HG03558 (cell line): Measurements from ENCODE around the gene CHN1.

Source experiments
- ATAC-seq: cut with Tn5 transposase; IDR thresholded peaks from one replicate; pipeline ENCODE4 v1.9.1; 2021; ENCODE audit warnings: moderate number of reproducible peaks; ENCODE audit not compliant: unreplicated experiment; ENCODE audit errors: extremely low read depth

The CHN1 gene

DNA sequence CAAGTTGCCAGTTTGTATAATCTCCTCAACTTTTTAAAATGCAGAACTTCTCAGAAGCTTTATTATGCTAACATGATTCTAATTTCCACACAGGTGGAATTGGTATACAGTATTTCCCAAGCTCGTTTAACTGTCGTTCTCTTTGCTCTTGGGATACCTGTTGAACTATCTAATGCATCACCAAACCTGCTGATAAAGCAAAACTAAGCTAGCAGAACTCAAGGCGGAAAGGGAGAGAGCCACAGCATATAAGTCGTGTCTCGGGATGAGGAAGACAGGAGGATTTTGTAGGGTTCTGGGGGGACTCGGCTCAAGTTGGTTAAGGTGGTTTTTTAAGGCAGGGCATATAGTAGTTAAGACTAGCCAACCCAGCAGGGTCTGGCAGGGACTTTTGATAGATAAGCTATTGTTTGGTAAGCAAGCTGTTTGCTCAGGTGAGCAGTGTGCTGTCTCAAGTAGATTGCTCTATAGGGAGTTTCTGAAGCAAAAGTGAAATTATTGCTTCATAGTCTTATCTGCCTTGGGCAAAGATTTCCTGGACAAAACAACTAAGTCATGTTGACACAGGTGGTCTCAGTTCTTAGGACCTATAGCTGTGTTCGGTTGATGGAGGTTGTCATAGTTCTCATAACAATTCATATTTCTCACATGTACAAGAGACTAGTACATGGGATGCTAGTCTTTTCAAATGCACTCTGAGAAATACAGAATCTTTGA is 212.7 kb downstream of the CHN1 start:
- no peak for ATAC-seq

DNA sequence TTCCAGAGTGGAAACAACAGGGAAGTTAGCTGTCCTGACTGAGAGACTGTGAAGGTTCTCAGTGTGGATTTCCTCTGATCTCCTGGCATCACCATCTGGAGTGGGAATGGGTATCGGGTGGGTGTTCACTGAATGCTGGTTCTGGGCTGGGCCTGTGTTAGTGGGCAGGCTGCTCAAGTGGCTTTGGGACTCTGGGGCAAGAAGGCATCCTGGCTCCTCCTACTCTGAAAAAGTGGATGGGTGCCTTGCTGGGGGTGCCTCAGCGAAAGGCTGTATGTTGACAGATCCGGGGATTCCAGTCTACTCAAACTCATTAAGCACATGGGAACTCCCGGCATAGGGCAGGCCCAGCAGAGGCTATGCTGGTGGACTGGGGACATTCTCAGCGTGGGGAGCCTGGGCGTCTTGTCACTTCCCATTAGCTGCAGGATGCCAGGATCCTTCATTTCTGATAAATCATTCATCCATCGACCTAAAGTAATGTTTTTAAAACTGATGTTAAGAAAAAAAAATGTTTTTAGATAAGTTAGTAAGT is 213.4 kb downstream of the CHN1 start:
- ATAC-seq = no peak

DNA sequence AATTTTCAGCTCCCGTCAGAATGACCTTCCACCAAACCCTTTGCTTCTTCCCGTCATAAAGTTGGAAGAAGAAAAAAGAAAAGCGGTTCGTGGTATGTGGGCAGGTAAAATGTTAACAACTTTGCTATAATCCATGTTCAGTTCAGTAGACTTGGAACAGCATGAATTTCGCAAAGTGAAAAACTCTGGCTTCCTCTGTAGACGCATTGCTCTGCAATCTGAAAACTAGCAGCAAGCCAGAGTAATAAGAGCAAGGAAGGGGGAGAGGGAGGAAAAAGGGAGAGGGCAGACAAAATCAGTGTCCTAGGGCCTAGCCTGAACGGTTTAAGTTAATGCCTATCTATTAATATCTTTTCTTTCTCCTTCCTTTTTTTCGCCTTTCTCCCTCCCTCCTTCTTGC is 214.2 kb downstream of the CHN1 start:
- ATAC-seq = no peak

DNA sequence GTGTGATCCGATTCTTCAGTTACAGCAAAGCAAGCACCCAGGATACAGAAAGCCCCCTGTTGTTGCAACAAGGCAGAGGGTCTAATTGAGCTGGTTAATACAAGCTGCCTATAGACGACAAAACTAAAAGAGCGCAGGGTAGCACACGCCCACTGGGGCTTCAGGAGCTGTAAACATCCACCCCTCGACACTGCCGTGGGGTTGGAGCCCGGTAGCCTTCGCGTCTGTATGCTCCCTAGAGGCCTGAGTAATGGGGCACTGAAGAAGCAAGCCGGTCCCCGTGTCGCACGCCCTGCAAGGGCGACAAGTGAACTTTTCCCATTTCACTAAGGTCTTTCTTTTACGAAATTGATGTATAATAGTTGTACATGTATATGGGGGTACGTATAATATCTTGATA is 216.2 kb downstream of the CHN1 start:
- no peak for ATAC-seq

DNA sequence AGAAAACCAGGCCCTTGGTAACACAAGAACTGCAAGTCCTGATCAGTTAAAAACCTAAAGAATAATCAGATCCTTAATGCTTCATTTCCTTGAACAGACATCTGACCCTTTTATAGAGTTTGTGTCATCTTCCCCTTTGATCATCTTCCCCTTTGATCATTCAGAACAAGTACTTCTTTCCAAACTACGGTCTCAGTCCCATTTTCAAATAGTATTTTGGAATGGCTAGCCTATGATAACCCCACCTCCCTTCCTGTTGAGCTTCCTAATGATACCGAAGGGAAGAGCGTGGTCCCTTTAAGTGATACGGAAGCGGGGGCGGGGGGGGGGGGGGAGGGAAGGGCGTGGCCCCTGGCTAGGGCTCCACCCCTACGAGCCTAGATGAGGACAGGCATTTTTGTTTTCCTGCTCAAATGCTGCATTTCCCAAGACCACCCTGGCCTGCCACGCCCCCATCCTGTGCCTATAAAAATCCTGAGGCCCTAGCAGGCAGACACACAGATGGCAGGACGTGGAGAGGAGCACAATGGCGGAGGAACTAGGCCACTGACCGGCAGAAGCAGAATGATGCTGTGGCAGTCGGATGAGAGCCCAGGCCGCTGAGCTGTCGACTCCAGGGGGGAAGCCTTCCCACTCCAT is 216.8 kb downstream of the CHN1 start:
- no peak for ATAC-seq

DNA sequence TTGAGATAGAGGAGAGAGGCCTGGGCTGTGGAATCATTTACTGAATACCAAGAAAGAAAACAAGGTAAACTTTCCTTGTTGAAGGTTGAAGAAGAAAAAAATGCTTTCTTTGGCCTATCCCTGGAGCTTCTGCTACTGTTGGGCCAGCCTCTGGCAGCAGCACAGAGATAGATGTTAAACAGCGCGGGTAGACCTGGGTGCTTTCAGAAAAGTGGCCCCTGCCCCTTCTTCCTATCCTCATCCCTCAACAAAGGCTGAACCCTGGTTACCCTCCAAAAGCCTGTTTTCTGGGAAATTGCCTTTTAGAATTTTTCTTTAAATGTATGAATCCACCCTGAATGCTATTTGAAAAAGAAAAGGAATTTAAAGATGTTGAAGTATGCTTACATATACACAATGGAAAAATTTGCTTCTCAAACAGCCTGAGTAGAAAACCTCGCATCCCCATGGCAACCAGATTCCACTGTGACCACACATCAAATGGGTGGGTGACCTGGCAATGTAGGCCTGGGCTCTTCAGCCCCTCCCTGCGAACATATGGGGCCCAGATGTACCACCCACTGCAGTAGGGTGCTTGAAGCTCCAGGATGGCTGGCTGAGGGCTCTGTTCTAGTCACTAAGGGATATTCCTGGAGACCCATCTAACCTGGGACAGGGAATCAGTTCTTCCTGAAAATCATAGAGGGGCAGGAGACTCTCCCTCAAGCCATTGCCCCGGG is 217.5 kb downstream of the CHN1 start:
- no peak for ATAC-seq

DNA sequence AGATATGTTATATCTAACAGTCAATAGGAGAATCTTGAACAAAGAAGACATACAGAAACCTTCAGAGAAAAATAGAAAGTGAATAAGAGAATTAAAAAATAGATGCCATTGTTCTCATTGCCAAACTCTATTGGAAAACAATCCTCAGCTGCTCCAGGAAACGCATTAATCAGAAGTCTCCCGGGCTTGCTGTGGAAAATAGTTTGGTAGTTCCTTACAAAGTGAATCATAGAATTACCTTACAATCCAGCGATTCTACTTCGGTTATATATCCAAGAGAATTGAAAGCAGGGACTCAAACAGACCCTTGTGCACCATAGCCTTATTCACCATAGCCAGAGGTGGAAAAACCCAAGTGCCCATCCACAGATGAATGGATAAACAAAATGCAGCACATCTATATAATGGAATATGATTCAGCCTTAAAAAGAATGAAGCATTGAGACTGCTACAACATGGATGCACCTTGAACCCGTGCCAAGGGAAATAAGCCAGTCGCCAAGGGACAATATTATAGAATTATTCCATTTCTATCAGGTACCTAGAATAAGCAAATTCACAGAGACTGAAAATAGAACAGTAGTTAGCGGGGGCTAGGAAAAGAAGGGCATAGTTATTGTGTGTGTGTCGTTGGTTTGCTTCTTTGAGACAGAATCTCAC is 219.0 kb downstream of the CHN1 start:
- ATAC-seq = no peak

DNA sequence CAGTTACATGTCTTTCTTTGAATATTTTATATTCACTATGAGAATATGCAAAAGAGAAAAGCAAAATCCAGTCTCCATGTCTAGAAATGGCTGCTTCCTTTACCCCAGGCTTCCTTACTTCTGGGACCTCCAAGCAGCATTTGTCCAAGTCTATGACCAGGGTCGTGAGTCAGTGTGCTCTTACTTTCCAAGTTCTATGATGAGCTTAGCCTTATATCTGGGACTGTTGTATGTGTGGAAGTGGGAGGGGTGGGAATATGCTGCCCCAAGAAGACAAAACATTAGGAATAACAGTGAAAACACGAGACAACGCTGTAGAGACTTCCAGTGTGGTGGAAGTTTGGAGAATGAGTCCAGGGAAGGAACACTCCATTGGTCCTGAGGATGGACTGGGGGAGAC is 219.7 kb downstream of the CHN1 start:
- no peak for ATAC-seq

DNA sequence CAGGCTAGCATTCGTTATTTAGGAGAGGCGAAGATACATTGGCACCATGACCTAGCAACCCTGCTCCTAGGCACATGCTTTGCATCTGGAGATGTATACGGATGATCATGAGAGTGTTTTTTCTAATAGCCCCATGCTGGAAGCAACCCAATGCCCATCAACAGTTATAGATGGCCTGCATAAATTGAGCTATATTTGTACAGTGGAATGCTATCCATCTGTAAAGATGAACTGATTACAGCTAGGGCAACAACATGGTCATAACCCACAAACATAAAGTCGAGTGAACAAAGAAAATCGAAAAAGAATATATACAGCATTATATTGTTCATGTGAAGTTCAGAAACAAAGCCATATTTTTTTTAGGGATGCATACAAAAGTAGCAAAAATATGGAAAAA is 220.3 kb downstream of the CHN1 start:
- ATAC-seq = no peak

DNA sequence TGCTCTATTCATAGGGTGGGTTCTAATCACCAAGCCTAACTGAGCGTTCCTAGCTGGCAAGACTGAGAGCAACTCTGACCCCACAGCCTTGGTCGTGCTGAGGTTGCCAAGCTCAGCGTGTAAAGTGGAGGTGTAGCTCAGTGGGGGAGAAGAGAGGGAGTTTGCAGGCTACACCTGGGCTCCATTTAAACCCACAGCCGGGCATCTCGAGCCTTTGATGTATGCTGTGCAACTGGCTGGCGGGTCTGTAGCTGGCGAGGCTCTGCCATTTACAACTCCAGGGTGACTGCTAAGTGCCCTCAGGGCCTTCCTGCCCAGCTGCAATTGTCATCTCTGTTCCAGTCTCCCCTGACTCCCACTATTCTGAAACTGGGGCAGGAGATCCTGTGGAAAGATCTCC is 220.9 kb downstream of the CHN1 start:
- ATAC-seq = no peak

DNA sequence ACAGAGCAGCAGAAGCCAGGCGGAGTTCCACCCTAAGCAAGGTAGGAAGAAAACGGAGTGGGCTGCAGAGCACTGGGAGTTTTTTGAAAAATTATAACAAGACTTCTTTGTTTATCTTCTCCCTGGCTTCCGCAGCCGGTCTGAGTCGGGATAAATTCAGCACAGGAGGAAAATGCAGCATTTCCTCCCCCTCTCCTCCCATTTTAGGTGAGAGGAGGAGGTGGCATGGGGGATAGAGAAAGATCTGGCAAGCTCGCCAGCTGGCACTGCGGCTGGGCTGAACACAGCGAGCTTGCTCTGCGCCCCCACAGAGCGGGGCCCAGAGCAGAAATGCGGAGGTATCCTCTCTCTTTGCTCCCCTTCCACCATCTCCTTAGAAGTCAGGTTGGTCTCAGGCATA is 223.2 kb downstream of the CHN1 start:
- ATAC-seq = no peak

DNA sequence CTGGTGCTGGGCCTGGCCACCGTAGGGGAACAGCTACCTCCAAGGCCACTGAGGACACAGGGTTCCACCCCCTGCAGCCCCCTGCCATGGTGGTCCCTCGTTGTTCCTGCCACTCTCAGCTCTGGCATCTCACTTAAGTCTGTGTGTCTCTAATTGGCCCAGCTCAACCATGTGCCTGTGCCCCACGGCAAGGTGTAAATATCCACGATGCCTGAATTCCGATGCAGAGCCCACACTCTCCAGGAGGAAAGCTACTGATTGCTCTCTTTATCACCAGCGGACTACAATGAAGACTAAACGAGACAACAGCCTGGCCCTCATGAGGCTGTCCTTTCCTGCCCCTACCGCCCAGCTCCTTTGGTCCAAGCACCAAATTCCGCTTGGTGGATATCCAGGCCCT is 223.9 kb downstream of the CHN1 start:
- ATAC-seq = no peak

DNA sequence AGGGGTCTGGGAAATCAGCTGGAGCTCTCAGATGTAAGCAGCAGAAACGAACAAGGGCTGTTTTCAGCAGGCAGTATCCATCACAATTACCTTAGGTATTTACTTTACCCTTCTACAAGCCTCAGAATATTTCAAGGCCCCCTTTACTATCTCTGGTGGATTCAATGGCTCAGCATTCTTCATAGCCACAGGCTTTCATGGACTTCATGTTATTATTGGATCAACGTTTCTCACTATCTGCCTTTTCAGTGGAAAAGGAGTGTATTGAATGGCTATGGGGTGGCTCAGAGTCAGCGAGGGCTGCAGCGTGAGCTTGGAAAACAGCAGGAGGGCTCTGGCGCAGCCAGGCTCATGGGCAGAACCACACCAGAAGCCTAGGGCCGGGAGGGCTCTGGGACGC is 224.3 kb downstream of the CHN1 start:
- ATAC-seq = no peak

DNA sequence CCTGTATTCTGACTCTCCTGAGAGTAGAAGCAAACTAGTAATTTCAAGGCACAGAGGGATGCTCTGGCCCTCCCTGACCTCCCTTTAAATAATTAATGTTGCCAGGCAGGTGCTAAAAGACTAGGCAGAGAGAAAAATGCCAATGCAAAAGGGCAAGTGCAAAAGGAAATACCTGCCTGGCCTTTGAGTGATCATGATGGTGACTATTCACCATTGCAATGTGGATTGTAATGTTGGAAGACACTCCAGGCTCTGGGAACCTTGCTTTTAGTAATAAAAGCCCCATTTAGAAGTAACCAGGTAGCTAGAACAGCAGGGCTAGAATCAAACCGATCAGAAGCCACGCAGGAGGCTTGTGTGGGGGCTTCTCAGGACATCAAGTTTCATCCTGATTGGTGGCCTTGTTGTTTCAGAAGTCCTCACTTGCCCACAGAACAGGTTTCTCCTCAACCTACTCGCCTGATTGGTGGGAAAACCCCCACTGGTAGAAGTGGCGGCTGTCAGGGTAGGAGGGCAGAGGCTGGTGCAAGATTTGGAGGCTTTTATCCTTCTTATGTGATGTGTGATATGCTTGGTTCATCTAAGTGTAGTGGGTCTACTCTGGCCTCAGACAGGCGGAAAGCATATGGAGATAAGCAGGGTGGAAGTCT is 224.9 kb downstream of the CHN1 start:
- ATAC-seq = no peak

DNA sequence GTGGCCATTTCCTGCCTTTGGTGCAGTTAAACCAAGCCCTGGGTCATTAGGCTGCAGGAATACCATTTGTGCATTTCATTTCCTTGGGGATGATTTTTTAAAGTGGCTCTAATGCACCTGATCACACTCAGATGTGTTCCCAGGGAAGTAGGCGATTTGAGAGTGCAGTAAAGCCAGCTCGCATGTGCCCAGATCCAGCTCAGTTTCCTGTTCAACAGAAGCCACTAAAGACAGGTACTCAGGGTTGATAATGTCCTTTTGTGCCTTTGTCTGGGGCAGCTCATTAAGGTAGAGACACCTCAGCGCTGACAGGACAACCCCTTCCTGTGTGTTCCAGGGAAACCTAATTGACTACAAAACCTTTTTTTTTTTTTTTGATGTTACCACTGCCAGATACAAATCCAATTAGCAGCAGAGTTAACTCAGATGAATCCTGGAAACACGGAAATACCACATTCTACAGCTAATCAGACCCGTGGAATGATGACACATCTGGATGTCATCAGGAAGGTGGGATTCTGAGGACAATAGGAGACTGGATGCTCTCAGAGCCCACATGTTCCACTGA is 225.7 kb downstream of the CHN1 start:
- no peak for ATAC-seq

DNA sequence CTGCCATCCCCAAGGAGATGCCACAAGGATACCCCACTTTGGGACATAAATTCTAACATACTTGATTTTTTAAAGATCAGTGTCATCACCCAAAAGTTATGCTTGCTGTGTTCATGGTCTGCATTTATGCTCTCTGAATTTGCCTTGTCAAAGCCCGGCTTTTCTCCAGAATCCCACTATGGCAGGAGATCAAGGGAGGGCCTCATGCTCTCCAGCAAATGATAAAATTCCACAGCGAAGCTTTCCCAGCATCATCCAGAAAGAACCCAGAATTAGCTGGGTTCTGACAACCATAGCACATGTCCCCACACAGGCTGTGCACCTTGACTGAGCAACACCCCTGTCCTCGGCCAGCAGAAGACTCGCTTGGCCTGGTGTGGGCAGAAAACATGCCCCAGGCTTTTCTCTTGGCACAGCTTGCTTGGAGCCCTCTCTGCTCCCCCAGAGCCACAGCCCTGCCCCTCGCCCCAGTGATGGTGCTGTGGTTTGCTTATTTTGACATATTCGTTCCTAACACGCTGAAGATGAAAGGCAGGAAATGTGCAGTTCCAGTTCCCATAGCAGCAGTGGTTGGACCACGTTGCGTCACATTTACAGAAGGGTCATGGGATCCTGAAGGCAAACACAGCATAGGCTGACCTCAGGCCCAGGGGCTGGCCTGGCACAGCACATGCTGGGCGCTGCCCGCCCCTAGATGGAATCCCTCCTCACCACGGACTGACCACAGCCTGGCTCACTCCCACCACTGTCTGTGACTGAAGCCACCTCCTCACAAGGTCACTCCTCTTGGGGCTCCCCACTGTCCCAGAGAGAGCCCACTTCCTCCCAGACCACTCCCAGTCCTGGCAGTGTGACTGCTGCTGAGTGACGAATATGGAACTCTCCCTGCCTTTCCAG is 226.8 kb downstream of the CHN1 start:
- peak; percentile 66 for ATAC-seq

DNA sequence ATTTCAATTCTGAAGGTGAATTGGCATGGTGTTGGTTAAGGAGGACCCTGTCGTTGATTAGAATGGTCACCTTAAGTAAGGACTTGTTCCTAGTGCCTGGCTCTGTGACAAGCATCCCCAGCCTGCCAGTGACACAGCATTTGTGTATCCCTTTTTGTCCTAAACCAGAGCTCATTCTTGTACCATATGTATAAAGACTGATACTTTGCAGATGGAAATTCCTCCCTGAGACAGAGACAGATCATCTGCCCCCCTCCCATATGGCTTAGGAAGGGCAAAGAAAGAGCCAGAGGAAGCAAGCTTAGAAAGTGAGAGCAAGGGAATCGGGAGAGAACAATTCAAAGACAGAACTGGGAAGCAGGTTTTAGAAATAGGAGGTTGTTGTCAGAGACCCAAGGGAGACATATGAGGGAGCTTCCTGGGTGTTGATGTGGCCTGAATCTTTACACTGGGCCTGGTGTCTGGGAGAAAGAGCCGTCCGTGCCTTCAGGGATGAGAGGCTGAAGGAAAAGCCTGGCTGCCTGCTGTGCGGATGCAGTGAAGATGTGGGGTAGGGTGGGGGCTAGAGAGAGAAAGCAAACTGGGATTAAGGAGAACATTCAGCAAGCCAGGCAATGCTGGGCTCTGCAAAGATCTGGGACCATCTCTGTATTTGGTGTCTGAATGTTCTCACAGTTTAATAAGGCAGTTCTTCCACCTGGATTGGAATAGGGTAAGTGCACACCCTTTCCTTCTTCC is 227.7 kb downstream of the CHN1 start:
- ATAC-seq = no peak

DNA sequence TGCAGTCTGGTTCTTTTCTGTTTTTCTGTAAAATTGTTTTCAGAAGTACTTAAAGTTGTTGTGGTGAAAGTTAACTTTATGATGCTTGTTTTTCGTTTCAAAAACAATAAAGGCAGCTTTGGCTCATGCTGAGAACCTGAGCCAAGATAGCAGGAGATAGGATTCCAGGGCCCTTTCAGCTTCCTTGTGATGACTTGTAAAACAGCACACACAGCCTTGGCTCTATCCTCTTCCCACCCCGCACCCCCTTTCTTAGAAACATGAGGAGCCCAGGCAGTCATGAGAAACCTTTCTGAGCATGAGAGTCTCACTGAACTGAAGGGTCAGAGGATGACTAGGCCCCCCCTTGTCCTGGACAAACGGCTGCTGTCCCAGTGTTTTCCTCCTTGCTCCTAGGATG is 228.5 kb downstream of the CHN1 start:
- ATAC-seq = no peak
